Urinary bladder (tissue), 4 donors: ENCODE results near the gene SEC61A2. TPM values are rescaled to one million over a fixed set of nuclear protein-coding genes. Genes with fewer than 3 reads are reported as not detected.
A peak's percentile ranks its signal among the peaks of the same experiment; 100 is the strongest.

Experiments used
- DNase-seq: peaks from one replicate; pipeline ENCODE4 v3.0.0-alpha.2; 2015; ENCODE audit errors: extremely low spot score
- H3K27ac ChIP-seq: one replicate; pipeline ENCODE4 v1.5.1; 2013; ENCODE audit warnings: low read depth, mild to moderate bottlenecking, moderate library complexity
- H3K36me3 ChIP-seq: one replicate; pipeline ENCODE4 v1.6.1; 2013; ENCODE audit warnings: mild to moderate bottlenecking, moderate library complexity; ENCODE audit not compliant: insufficient read depth
- H3K4me1 ChIP-seq: one replicate; pipeline ENCODE4 v1.6.1; 2013; ENCODE audit warnings: mild to moderate bottlenecking, moderate library complexity; ENCODE audit not compliant: insufficient read depth
- H3K4me3 ChIP-seq: one replicate; pipeline ENCODE4 v1.5.1; 2013; ENCODE audit warnings: low read depth, low read length
- WGBS: extraction: QIAGEN DNeasy Blood & Tissue Kit; methylation state at CpG from one replicate; pipeline ENCODE4 v1.1.7; 2013; 5-methylcytosine and 5-hydroxymethylcytosine counted together
- polyA plus RNA-seq: library from polyadenylated mRNA; stranded (reverse); fragments of 200-250 nt; gene quantifications from one replicate; pipeline ENCODE4 v1.2.3, GENCODE V29; 2013
- total RNA-seq: library from RNA; depleted of rRNA; stranded (reverse); fragments of >200 nt; gene quantifications from one replicate; pipeline ENCODE4 v1.2.3, GENCODE V29; 2014
- donor health status: healthy with polysubstance abuse.
- donor health status: healthy.

The SEC61A2 gene
- total and polyA plus RNA-seq, 2 donors, result 6.4 to 19.9 TPM

GRCh38 chr10:12195603-12196506, 66.4 kb downstream of the SEC61A2 start, which contains the start of the genes CDC123 and NUDT5:
TSS of gene CDC123 (plus strand) at chr10:12196188. CDS start at chr10:12196246, 58 bp downstream.
TSS of gene NUDT5 (minus strand) at chr10:12195891. CDS start at chr10:12186291, 9,600 bp downstream.
- Histone ChIP-seq H3K4me3 (peak within 1 kb of the TSS; percentile 86), H3K36me3 (no peaks in the 10 kb centered on the region), H3K4me1 (no peaks in the 10 kb centered on the region), H3K27ac (peak within 1 kb of the TSS; percentile 61)
- DNase-seq, result peak; percentile 86
- WGBS, result under 1% methylated on average over 62 of the region's 62 CpGs

GRCh38 chr10:12196531-12197211, 67.2 kb downstream of the SEC61A2 start:
- WGBS, result 9% methylated on average over 15 of the region's 15 CpGs
- peak overlapping the region; percentile 11 for H3K27ac ChIP-seq
- no peaks in the 10 kb centered on the region for H3K36me3 ChIP-seq
- DNase-seq, result no peak
- H3K4me1 ChIP-seq, result no peaks in the 10 kb centered on the region
- peak overlapping the region; percentile 86 for H3K4me3 ChIP-seq

GRCh38 chr10:12198156-12198555, 68.7 kb downstream of the SEC61A2 start:
- Histone ChIP-seq H3K27ac (no peak overlapping the region), H3K4me1 (no peaks in the 10 kb centered on the region), H3K36me3 (no peaks in the 10 kb centered on the region), H3K4me3 (no peak overlapping the region)
- DNase-seq, result no peak
- WGBS, result 92% methylated on average over 2 of the region's 2 CpGs

GRCh38 chr10:12200850-12201249, 71.4 kb downstream of the SEC61A2 start:
- H3K4me1 ChIP-seq, result no peaks in the 10 kb centered on the region
- DNase-seq, result no peak
- WGBS, result 94% methylated on average over 5 of the region's 5 CpGs
- H3K27ac ChIP-seq, result no peak overlapping the region
- H3K4me3 ChIP-seq, result no peak overlapping the region
- no peaks in the 10 kb centered on the region for H3K36me3 ChIP-seq

- WGBS, result 85% methylated on average over 3 of the region's 3 CpGs
- DNase-seq, result no peak
- H3K36me3 ChIP-seq, result no peaks in the 10 kb centered on the region
These were observed 72.1 kb downstream of the SEC61A2 start for GRCh38 chr10:12201543-12201942.

GRCh38 chr10:12202226-12202625, 72.7 kb downstream of the SEC61A2 start:
- Histone ChIP-seq H3K4me3 (no peak overlapping the region), H3K4me1 (no peaks in the 10 kb centered on the region), H3K27ac (no peak overlapping the region), H3K36me3 (no peaks in the 10 kb centered on the region)
- WGBS, result 90% methylated on average over 5 of the region's 5 CpGs
- no peak for DNase-seq

More at GRCh38 chr10:12201543-12201942, 72.1 kb downstream of the SEC61A2 start:
- Histone ChIP-seq H3K4me1 (no peaks in the 10 kb centered on the region), H3K27ac (no peak overlapping the region), H3K4me3 (no peak overlapping the region)

GRCh38 chr10:12205082-12205481, 75.6 kb downstream of the SEC61A2 start:
- WGBS, result 90% methylated on average over 3 of the region's 3 CpGs
- Histone ChIP-seq H3K27ac (no peak overlapping the region), H3K4me1 (no peaks in the 10 kb centered on the region), H3K4me3 (no peak overlapping the region), H3K36me3 (peaks cover 3% of the 10 kb centered on the region)
- no peak for DNase-seq

GRCh38 chr10:12207114-12207513, 77.6 kb downstream of the SEC61A2 start:
- DNase-seq, result no peak
- no peak overlapping the region for H3K27ac ChIP-seq
- no peaks in the 10 kb centered on the region for H3K4me1 ChIP-seq
- peaks cover 3% of the 10 kb centered on the region for H3K36me3 ChIP-seq
- no peak overlapping the region for H3K4me3 ChIP-seq
- WGBS, result 86% methylated on average over 3 of the region's 3 CpGs

GRCh38 chr10:12208460-12208859, 79.0 kb downstream of the SEC61A2 start:
- 98% methylated on average over 5 of the region's 5 CpGs for WGBS

GRCh38 chr10:12212454-12212853, 83.0 kb downstream of the SEC61A2 start:
- no peak overlapping the region for H3K27ac ChIP-seq
- H3K4me3 ChIP-seq, result no peak overlapping the region
- no peak for DNase-seq
- peaks cover 3% of the 10 kb centered on the region for H3K36me3 ChIP-seq
- 95% methylated on average over 3 of the region's 3 CpGs for WGBS
- no peaks in the 10 kb centered on the region for H3K4me1 ChIP-seq

More at GRCh38 chr10:12208460-12208859, 79.0 kb downstream of the SEC61A2 start:
- peaks cover 3% of the 10 kb centered on the region for H3K36me3 ChIP-seq
- no peak overlapping the region for H3K4me3 ChIP-seq
- no peak for DNase-seq
- no peaks in the 10 kb centered on the region for H3K4me1 ChIP-seq
- no peak overlapping the region for H3K27ac ChIP-seq

- no peak overlapping the region for H3K4me3 ChIP-seq
- H3K27ac ChIP-seq, result no peak overlapping the region
- 52% methylated on average over 3 of the region's 3 CpGs for WGBS
- H3K4me1 ChIP-seq, result no peaks in the 10 kb centered on the region
- no peaks in the 10 kb centered on the region for H3K36me3 ChIP-seq
- no peak for DNase-seq
These were observed 84.1 kb downstream of the SEC61A2 start for GRCh38 chr10:12213621-12214020.

- 61% methylated on average over 4 of the region's 4 CpGs for WGBS
- no peaks in the 10 kb centered on the region for H3K36me3 ChIP-seq
These were observed 84.6 kb downstream of the SEC61A2 start for GRCh38 chr10:12214093-12214492.

GRCh38 chr10:12214763-12215218, 85.3 kb downstream of the SEC61A2 start:
- Histone ChIP-seq H3K27ac (no peak overlapping the region), H3K36me3 (no peaks in the 10 kb centered on the region), H3K4me3 (no peak overlapping the region), H3K4me1 (no peaks in the 10 kb centered on the region)
- no peak for DNase-seq
- WGBS, result 44% methylated on average over 6 of the region's 6 CpGs

More at GRCh38 chr10:12214093-12214492, 84.6 kb downstream of the SEC61A2 start:
- no peaks in the 10 kb centered on the region for H3K4me1 ChIP-seq
- no peak for DNase-seq
- H3K4me3 ChIP-seq, result no peak overlapping the region
- no peak overlapping the region for H3K27ac ChIP-seq
